PC-3 (cell line): ENCODE results near the gene DEPDC7. TPM values are rescaled to one million over a fixed set of nuclear protein-coding genes. Genes with fewer than 3 reads are reported as not detected.
A peak's percentile ranks its signal among the peaks of the same experiment; 100 is the strongest.

Experiments used
- ATAC-seq: fragments of 200-7000 bp; cut with Tn5 transposase; 2 replicates; pipeline ENCODE4 v1.9.1; 2020; ENCODE audit warnings: mild to moderate bottlenecking, moderate library complexity
- BruUV-seq: library from RNA; stranded (reverse); fragments of 400-500 nt; replicated peaks from 2 replicates; lab custom pipeline; 2021; lab: Mats Ljungman, UMichigan
- CTCF ChIA-PET: fragments of 300-600 bp; sonication (Branson Sonifier 250); formaldehyde crosslinking; loops from one replicate; lab custom pipeline; 2022; ENCODE audit warnings: antibody characterized with exemption; lab: Charles Lee
- POLR2A ChIA-PET: fragments of 300-600 bp; sonication (Branson Sonifier 250); formaldehyde crosslinking; loops from one replicate; lab custom pipeline; 2022; ENCODE audit warnings: antibody characterized with exemption; ENCODE audit not compliant: unreplicated experiment; lab: Charles Lee
- DNase-seq: peaks from one replicate; pipeline ENCODE4 v3.0.0-alpha.2; 2015
- H2AFZ ChIP-seq: fragments of 300-600 bp; sonication (generic); 2 replicates; pipeline ENCODE4 v1.6.0; 2016; ENCODE audit warnings: antibody characterized with exemption, low read length
- H3F3A ChIP-seq: fragments of 300-600 bp; sonication (generic); one replicate; pipeline ENCODE4 v1.6.0; 2017; ENCODE audit warnings: antibody characterized with exemption, low read length, control low read depth, mild to moderate bottlenecking; ENCODE audit not compliant: unreplicated experiment
- H3K27ac ChIP-seq: fragments of 300-600 bp; sonication (generic); 2 replicates; pipeline ENCODE4 v1.5.1; 2016; ENCODE audit warnings: mild to moderate bottlenecking, low read length
- H3K27me3 ChIP-seq: fragments of 300-600 bp; sonication (generic); 2 replicates; pipeline ENCODE4 v1.6.1; 2016; ENCODE audit warnings: low read length, mixed read lengths
- H3K36me3 ChIP-seq: fragments of 300-600 bp; sonication (generic); 2 replicates; pipeline ENCODE4 v1.6.1; 2016; ENCODE audit warnings: low read depth, mixed run types, low read length, mixed read lengths
- H3K4me1 ChIP-seq: fragments of 300-600 bp; sonication (generic); 2 replicates; pipeline ENCODE4 v1.5.1; 2016; ENCODE audit warnings: low read length; ENCODE audit not compliant: insufficient read depth
- H3K4me2 ChIP-seq: fragments of 300-600 bp; sonication (generic); 2 replicates; pipeline ENCODE4 v1.6.0; 2016; ENCODE audit warnings: low read length
- H3K4me3 ChIP-seq: fragments of 300-600 bp; sonication (generic); 2 replicates; pipeline ENCODE4 v1.5.1; 2016; ENCODE audit warnings: mild to moderate bottlenecking, low read length, mixed read lengths
- H3K79me2 ChIP-seq: fragments of 300-600 bp; sonication (generic); 2 replicates; pipeline ENCODE4 v1.6.1; 2017; ENCODE audit warnings: low read length, mixed read lengths
- H3K9ac ChIP-seq: fragments of 300-600 bp; sonication (generic); 2 replicates; pipeline ENCODE4 v1.6.0; 2016; ENCODE audit warnings: mild to moderate bottlenecking, low read length
- H3K9me2 ChIP-seq: fragments of 300-600 bp; sonication (generic); replicated peaks from 2 replicates; pipeline ENCODE4 v1.6.1; 2016; ENCODE audit warnings: mixed run types, low read length, mixed read lengths
- H3K9me3 ChIP-seq: fragments of 300-600 bp; sonication (generic); 2 replicates; pipeline ENCODE4 v1.6.1; 2016; ENCODE audit warnings: low read length, mixed read lengths
- H4K20me1 ChIP-seq: fragments of 300-600 bp; sonication (generic); 2 replicates; pipeline ENCODE4 v1.6.1; 2016; ENCODE audit warnings: low read length, mixed read lengths
- CTCF ChIP-seq: fragments of 300-600 bp; sonication (generic); conservative IDR thresholded peaks from 2 replicates; pipeline ENCODE4 v1.5.1; 2017; ENCODE audit warnings: antibody characterized with exemption, low read depth, mild to moderate bottlenecking, low read length
- EZH2 ChIP-seq: fragments of 300-600 bp; sonication (generic); IDR thresholded peaks from one replicate; pipeline ENCODE4 v1.6.1; 2017; ENCODE audit warnings: antibody characterized with exemption, mild to moderate bottlenecking, low read length; ENCODE audit not compliant: unreplicated experiment
- EZH2phosphoT487 ChIP-seq: fragments of 300-600 bp; sonication (generic); IDR thresholded peaks from 2 replicates; pipeline ENCODE4 v1.6.1; 2018; ENCODE audit warnings: mild to moderate bottlenecking, antibody characterized with exemption, low read length, borderline replicate concordance
- intact Hi-C: fragments of 100-400 bp; cut with micrococcal nuclease; formaldehyde crosslinking; loops from 2 replicates; pipeline ENCODE4 v1.9.0; 2023
- total RNA-seq: library from RNA; depleted of rRNA; stranded (reverse); fragments of >200 nt; gene quantifications from 2 replicates; pipeline ENCODE4 v1.2.3, GENCODE V29; 2014

DEPDC7 gene
- total RNA-seq, 1 experiment from 2014 or later: not detected

GRCh38 chr11:33059331-33060007 lies 43.8 kb downstream of the DEPDC7 start:
- Histone ChIP-seq H3K4me2 (no peak overlapping the region), H3K36me3 (peaks cover under 1% of the 10 kb centered on the region; the same call in 1 of the 2 replicates), H3K27ac (no peak overlapping the region), H3K27me3 (no peaks in the 10 kb centered on the region), H2AFZ (no peak overlapping the region), H3K9me3 (no peaks in the 10 kb centered on the region), H3K4me3 (no peak overlapping the region), H3K4me1 (peaks cover 26% of the 10 kb centered on the region), H3F3A (no peaks in the 10 kb centered on the region), H3K79me2 (no peaks in the 10 kb centered on the region), H4K20me1 (no peaks in the 10 kb centered on the region), H3K9me2 (no peaks in the 10 kb centered on the region), H3K9ac (no peak overlapping the region)
- no peak for TF ChIP-seq CTCF
- no peak for TF ChIP-seq EZH2
- no peak for TF ChIP-seq EZH2phosphoT487
- ATAC-seq (no peak), DNase-seq (peak; percentile 21)
- ChIA-PET POLR2A (no interaction called here), CTCF (no interaction called here)
- no TSS peak for BruUV-seq
- intact Hi-C loops: loop anchor here (10.0 kb wide), 2 partner anchors 165 to 345 kb away; partner anchors contain the start of gene QSER1

- H3K27me3 ChIP-seq: no peaks in the 10 kb centered on the region
- no peak overlapping the region for H3K9ac ChIP-seq
- H3K27ac ChIP-seq: no peak overlapping the region
- no peak overlapping the region for H3K4me2 ChIP-seq
- H3K4me1 ChIP-seq: peaks cover 26% of the 10 kb centered on the region
- H3K9me3 ChIP-seq: no peaks in the 10 kb centered on the region
- no peak overlapping the region for H3K4me3 ChIP-seq
- no peak for DNase-seq
- intact Hi-C loops: loop anchor here (10.0 kb wide), 2 partner anchors 165 to 345 kb away; partner anchors contain the start of gene QSER1
- BruUV-seq: no TSS peak
- H3K79me2 ChIP-seq: no peaks in the 10 kb centered on the region
- H3K36me3 ChIP-seq: no peaks in the 10 kb centered on the region; the same call in 1 of the 2 replicates
- no peak for ATAC-seq
- H4K20me1 ChIP-seq: no peaks in the 10 kb centered on the region
- no peaks in the 10 kb centered on the region for H3K9me2 ChIP-seq
- ChIA-PET CTCF (no interaction called here), POLR2A (no interaction called here)
- no peak overlapping the region for H2AFZ ChIP-seq
- no peaks in the 10 kb centered on the region for H3F3A ChIP-seq
- no peak for TF ChIP-seq CTCF
- no peak for TF ChIP-seq EZH2
- no peak for TF ChIP-seq EZH2phosphoT487
These were observed 44.6 kb downstream of the DEPDC7 start for GRCh38 chr11:33060271-33060670.

GRCh38 chr11:33062137-33062536 lies 46.5 kb downstream of the DEPDC7 start:
- CTCF ChIA-PET: no interaction called here
- H3K4me3 ChIP-seq: no peak overlapping the region
- no peaks in the 10 kb centered on the region for H3K9me2 ChIP-seq
- H2AFZ ChIP-seq: no peak overlapping the region
- H3K27me3 ChIP-seq: no peaks in the 10 kb centered on the region
- ATAC-seq (no peak), DNase-seq (no peak)
- no peaks in the 10 kb centered on the region for H3K79me2 ChIP-seq
- H3K36me3 ChIP-seq: peaks cover 6% of the 10 kb centered on the region
- no peaks in the 10 kb centered on the region for H4K20me1 ChIP-seq
- H3K9ac ChIP-seq: no peak overlapping the region
- no peak overlapping the region for H3K27ac ChIP-seq
- H3K4me1 ChIP-seq: peaks cover 20% of the 10 kb centered on the region
- H3K9me3 ChIP-seq: no peaks in the 10 kb centered on the region
- TF ChIP-seq CTCF (no peak), EZH2phosphoT487 (no peak), EZH2 (no peak)
- POLR2A ChIA-PET: no interaction called here
- H3F3A ChIP-seq: no peaks in the 10 kb centered on the region
- H3K4me2 ChIP-seq: no peak overlapping the region
- intact Hi-C loops: loop anchor here (10.0 kb wide), 2 partner anchors 167 to 347 kb away; partner anchors contain the start of gene QSER1
- no TSS peak for BruUV-seq
